DMS114 treated with DMSO at 0.1 percent for 48 hours (cell line): ENCODE results near the gene PITRM1.
A peak's percentile ranks its signal among the peaks of the same experiment; 100 is the strongest.
"Not testable (repeated sequence)": the region's sequence is repeated elsewhere in the genome, so short reads cannot be mapped to it uniquely, and the experiment has no call there.

ENCODE experiments used
- DNase-seq: peaks from one replicate; lab custom pipeline; 2025; ENCODE audit not compliant: unreplicated experiment; lab: John Stamatoyannopoulos, UW

PITRM1 gene

GRCh38 chr10:3197348-3198003 lies 24.9 kb upstream of the PITRM1 start:
- DNase-seq = peak; percentile 47

GRCh38 chr10:3196958-3197347 lies 24.4 kb upstream of the PITRM1 start:
- DNase-seq = no peak

GRCh38 chr10:3196482-3196881 lies 23.9 kb upstream of the PITRM1 start:
- DNase-seq = no peak

GRCh38 chr10:3195726-3196125 lies 23.1 kb upstream of the PITRM1 start:
- DNase-seq = no peak

- DNase-seq = no peak
Observed at GRCh38 chr10:3195286-3195685, 22.7 kb upstream of the PITRM1 start.

GRCh38 chr10:3194871-3195270 lies 22.3 kb upstream of the PITRM1 start:
- DNase-seq = no peak

- no peak for DNase-seq
Observed at GRCh38 chr10:3193751-3194150, 21.2 kb upstream of the PITRM1 start.

GRCh38 chr10:3192856-3193635 lies 20.5 kb upstream of the PITRM1 start:
- peak; percentile 42 for DNase-seq

- no peak for DNase-seq
Observed at GRCh38 chr10:3190817-3191216, 18.2 kb upstream of the PITRM1 start.

- not testable (repeated sequence) for DNase-seq
Observed at GRCh38 chr10:3187229-3187628, 14.6 kb upstream of the PITRM1 start.

- no peak for DNase-seq
Observed at GRCh38 chr10:3186368-3186767, 13.8 kb upstream of the PITRM1 start.

GRCh38 chr10:3185386-3185785 lies 12.8 kb upstream of the PITRM1 start:
- no peak for DNase-seq

GRCh38 chr10:3180355-3181025 lies 7.9 kb upstream of the PITRM1 start:
- no peak for DNase-seq

GRCh38 chr10:3179174-3179573 lies 6.6 kb upstream of the PITRM1 start:
- no peak for DNase-seq

GRCh38 chr10:3178042-3178441 lies 5.5 kb upstream of the PITRM1 start:
- DNase-seq = no peak

- no peak for DNase-seq
Observed at GRCh38 chr10:3173171-3173878, 743 bp upstream of the PITRM1 start.

GRCh38 chr10:3172081-3172445 lies 519 bp downstream of the PITRM1 start:
- no peak for DNase-seq

GRCh38 chr10:3171488-3171887 lies 1.1 kb downstream of the PITRM1 start:
- not testable (repeated sequence) for DNase-seq

GRCh38 chr10:3169673-3170072 lies 2.9 kb downstream of the PITRM1 start:
- no peak for DNase-seq

GRCh38 chr10:3169271-3169670 lies 3.3 kb downstream of the PITRM1 start:
- DNase-seq = no peak

- no peak for DNase-seq
Observed at GRCh38 chr10:3167611-3168330, 4.8 kb downstream of the PITRM1 start.
